Breast epithelium (tissue), 4 donors: ENCODE data around the gene ANKRD52. TPM values are rescaled to one million over a fixed set of nuclear protein-coding genes. Genes with fewer than 3 reads are reported as not detected.
"Not testable (repeated sequence)": the region's sequence is repeated elsewhere in the genome, so short reads cannot be mapped to it uniquely, and the experiment has no call there.

Source experiments
- DNase-seq, 2 donors: peaks; one replicate each; pipeline ENCODE4 v3.0.0-alpha.2; 2019; ENCODE audit warnings: low spot score in 2 of 2
- H3K27ac ChIP-seq, 2 donors: fragments of 200-600 bp; sonication (generic) in 1 of 2; one replicate each; pipeline ENCODE4 v1.5.1; 2016 to 2019; ENCODE audit warnings: mild to moderate bottlenecking in 1 of 2
- H3K27me3 ChIP-seq, 2 donors: fragments of 200-600 bp; sonication (generic) in 1 of 2; one replicate each; pipeline versions ENCODE4 v1.5.1 to v1.6.0; 2017 to 2019; ENCODE audit warnings: control low read depth in 1 of 2, mild to moderate bottlenecking in 1 of 2
- H3K36me3 ChIP-seq: fragments of 200-600 bp; one replicate; pipeline ENCODE4 v1.5.1; 2019
- H3K4me1 ChIP-seq, 2 donors: fragments of 200-600 bp; sonication (generic); one replicate each; pipeline ENCODE4 v1.5.1; 2016 to 2019; ENCODE audit warnings: control low read depth in 1 of 2
- H3K4me3 ChIP-seq, 3 donors: fragments of 200-600 bp; sonication (generic); 1 replicate in 2 of 3; 2 replicates in 1 of 3; pipeline ENCODE4 v1.5.1; 2016 to 2019; ENCODE audit warnings: mild to moderate bottlenecking in 3 of 3, moderate library complexity in 2 of 3
- H3K9me3 ChIP-seq, 2 donors: fragments of 200-600 bp; sonication (generic) in 1 of 2; one replicate each; pipeline ENCODE4 v1.5.1; 2016 to 2019; ENCODE audit warnings: control low read depth in 1 of 2
- CTCF ChIP-seq, 3 donors: fragments of 450-650 bp; IDR thresholded peaks; one replicate each; pipeline ENCODE4 v1.5.1; 2016 to 2017; ENCODE audit warnings: antibody characterized with exemption in 3 of 3, mild to moderate bottlenecking in 3 of 3, moderate library complexity in 3 of 3
- POLR2A ChIP-seq: fragments of 450-650 bp; IDR thresholded peaks from one replicate; pipeline ENCODE4 v1.6.1; 2016; ENCODE audit warnings: antibody characterized with exemption, mild to moderate bottlenecking, moderate library complexity
- POLR2AphosphoS5 ChIP-seq, 3 donors: sonication (generic); formaldehyde crosslinking; IDR thresholded peaks; one replicate each; pipeline ENCODE4 v1.6.1; 2017; ENCODE audit warnings: antibody characterized with exemption in 3 of 3
- intact Hi-C: fragments of 100-400 bp; cut with DNase I; formaldehyde crosslinking; loops from one replicate; pipeline ENCODE4 v1.15.1; 2023; ENCODE audit warnings: low total_unique reads
- total RNA-seq, 3 donors: library from RNA; depleted of rRNA; stranded (reverse); fragments of >200 nt; gene quantifications; one replicate each; pipeline ENCODE4 v1.1.0, GENCODE V29; 2016

Gene ANKRD52
- total RNA-seq, 3 donors from 2014 or later: 12.8 to 18.4 (median 14.9) TPM

- no peak for TF ChIP-seq POLR2AphosphoS5 (IDR thresholded peaks at IDR 0.05)
- TF ChIP-seq POLR2A: no peak
- TF ChIP-seq CTCF (IDR thresholded peaks at IDR 0.05): no peak
- H3K36me3 ChIP-seq: peaks cover 14% of the 10 kb centered on the region
- DNase-seq: no peak
Measured at GRCh38 chr12:56282579-56282978, 24.4 kb upstream of the ANKRD52 start.

GRCh38 chr12:56282030-56282429, 23.8 kb upstream of the ANKRD52 start:
- Histone ChIP-seq H3K4me3 (no peak overlapping the region), H3K27me3 (no peaks in the 10 kb centered on the region), H3K4me1 (no peaks in the 10 kb centered on the region), H3K9me3 (no peaks in the 10 kb centered on the region), H3K27ac (no peak overlapping the region), H3K36me3 (peaks cover 14% of the 10 kb centered on the region)
- TF ChIP-seq POLR2AphosphoS5 (IDR thresholded peaks at IDR 0.05) (no peak), POLR2A (no peak), CTCF (IDR thresholded peaks at IDR 0.05) (no peak)
- intact Hi-C loops: no loop called here
- DNase-seq: no peak

More at GRCh38 chr12:56282579-56282978, 24.4 kb upstream of the ANKRD52 start:
- no peaks in the 10 kb centered on the region for H3K9me3 ChIP-seq
- H3K4me1 ChIP-seq: no peaks in the 10 kb centered on the region
- H3K4me3 ChIP-seq: no peak overlapping the region
- intact Hi-C loops: no loop called here
- H3K27me3 ChIP-seq: no peaks in the 10 kb centered on the region
- no peak overlapping the region for H3K27ac ChIP-seq

DNA sequence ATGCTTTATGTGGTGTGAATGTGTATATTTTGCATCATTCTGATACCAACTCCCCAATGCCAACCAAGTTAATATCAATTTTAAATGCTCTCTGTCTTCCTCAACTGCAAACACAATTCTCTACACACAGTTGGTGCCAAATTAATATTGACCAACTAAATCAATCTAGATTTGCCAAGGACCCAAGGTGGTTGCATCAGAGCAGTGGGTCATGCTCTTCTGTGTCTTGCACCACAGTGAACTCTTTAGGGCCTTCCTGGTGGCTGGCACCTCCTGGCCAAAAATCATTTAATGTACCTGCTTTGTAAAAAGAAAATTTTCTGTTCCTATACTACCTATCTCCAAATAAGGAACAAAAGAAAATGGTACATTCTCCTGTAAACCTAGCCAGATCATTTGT, 22.7 kb upstream of the ANKRD52 start:
- intact Hi-C loops: no loop called here
- Histone ChIP-seq H3K4me3 (no peak overlapping the region), H3K4me1 (no peaks in the 10 kb centered on the region), H3K36me3 (peaks cover 14% of the 10 kb centered on the region), H3K27me3 (no peaks in the 10 kb centered on the region), H3K27ac (no peak overlapping the region), H3K9me3 (no peaks in the 10 kb centered on the region)
- DNase-seq: no peak
- TF ChIP-seq POLR2A: no peak
- TF ChIP-seq CTCF (IDR thresholded peaks at IDR 0.05): no peak
- TF ChIP-seq POLR2AphosphoS5 (IDR thresholded peaks at IDR 0.05): no peak

- H3K4me1 ChIP-seq: no peaks in the 10 kb centered on the region
- H3K4me3 ChIP-seq: no peak overlapping the region
- H3K36me3 ChIP-seq: peaks cover 14% of the 10 kb centered on the region
- DNase-seq: no peak
- H3K27me3 ChIP-seq: no peaks in the 10 kb centered on the region
- TF ChIP-seq POLR2A (no peak), CTCF (IDR thresholded peaks at IDR 0.05) (no peak), POLR2AphosphoS5 (IDR thresholded peaks at IDR 0.05) (no peak)
- H3K27ac ChIP-seq: no peak overlapping the region
- intact Hi-C loops: no loop called here
- no peaks in the 10 kb centered on the region for H3K9me3 ChIP-seq
Measured at GRCh38 chr12:56278905-56279304, 20.7 kb upstream of the ANKRD52 start.

DNA sequence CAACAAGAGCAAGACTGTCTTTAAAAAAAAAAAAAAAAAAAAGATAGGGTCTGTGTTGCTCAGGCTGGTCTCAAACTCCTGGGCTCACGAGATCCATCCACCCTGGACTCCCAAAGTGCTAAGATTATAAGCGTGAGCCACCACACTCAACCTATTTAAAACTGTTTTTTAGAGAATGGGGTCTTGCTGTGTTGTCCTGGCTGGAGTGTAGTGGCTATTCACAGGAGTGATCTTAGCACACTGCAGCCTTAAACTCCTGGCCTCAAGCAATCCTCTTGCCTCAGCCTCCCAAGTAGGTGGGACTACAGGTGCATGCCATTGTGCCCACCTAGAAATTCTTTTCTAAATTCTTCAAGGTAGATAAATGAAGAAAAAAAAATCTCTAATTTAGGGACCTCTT, 16.1 kb upstream of the ANKRD52 start:
- Histone ChIP-seq H3K4me3 (no peak overlapping the region), H3K36me3 (no peaks in the 10 kb centered on the region), H3K27me3 (no peaks in the 10 kb centered on the region), H3K9me3 (no peaks in the 10 kb centered on the region), H3K27ac (no peak overlapping the region), H3K4me1 (no peaks in the 10 kb centered on the region)
- no peak for TF ChIP-seq POLR2A
- no peak for TF ChIP-seq CTCF (IDR thresholded peaks at IDR 0.05)
- TF ChIP-seq POLR2AphosphoS5 (IDR thresholded peaks at IDR 0.05): no peak
- DNase-seq: no peak
- intact Hi-C loops: loop anchor here (5.0 kb wide), 1 partner anchor 908 kb away; no protein-coding TSS in a partner anchor

- not testable (repeated sequence) for DNase-seq, H3K4me1 ChIP-seq, H3K4me3 ChIP-seq, H3K9me3 ChIP-seq, H3K27ac ChIP-seq, H3K27me3 ChIP-seq, H3K36me3 ChIP-seq
- intact Hi-C loops: loop anchor here (5.0 kb wide), 1 partner anchor 910 kb away; no protein-coding TSS in a partner anchor
Measured at GRCh38 chr12:56272468-56272867, 14.3 kb upstream of the ANKRD52 start.
